ENCODE data around the gene LITAFD. TPM values are rescaled to one million over a fixed set of nuclear protein-coding genes. Genes with fewer than 3 reads are reported as not detected.
A peak's percentile ranks its signal among the peaks of the same experiment; 100 is the strongest.

Gene LITAFD
- polyA plus RNA-seq, 1 of the 3 experiments (the other 2 are of a cell fraction): not detected

- TF ChIP-seq PBX3 (IDR thresholded peaks at IDR 0.05): no peak
- TF ChIP-seq ELF1 (IDR thresholded peaks at IDR 0.05): no peak; the same call in 1 of the 2 replicates
- no peak for TF ChIP-seq RXRA (IDR thresholded peaks at IDR 0.05; ENCODE audit: borderline replicate concordance, low read depth)
Observed at GRCh38 chr16:8849411-8850011, 32.6 kb upstream of the LITAFD start (continued).

- peak; percentile 36 for DNase-seq
- ChIA-PET POLR2A (interaction anchor here (0.9 kb wide), 1 partner anchor 18 kb away, joined by 4 read pairs; the partner anchor contains the start of gene CARHSP1), CTCF (interaction anchor here (1.2 kb wide), 1 partner anchor 14 kb away, joined by 5 read pairs; no protein-coding TSS in a partner anchor)
- H3K4me2 ChIP-seq: peak overlapping the region; percentile 65
- peaks cover 28% of the 10 kb centered on the region; the same call in 1 of the 2 replicates for H3K79me2 ChIP-seq (ENCODE audit: insufficient read depth)
- no peaks in the 10 kb centered on the region for H3K27me3 ChIP-seq (ENCODE audit: insufficient read depth)
- no peak overlapping the region for H2AFZ ChIP-seq (ENCODE audit: low read depth)
- H3K4me1 ChIP-seq (ENCODE audit: control insufficient read depth in 1 of 2, insufficient read depth in 2 of 2, low read depth in 1 of 2, low read length in 1 of 2): peaks cover 13 to 21% of the 10 kb centered on the region in 2 experiments; a peak in 3 of 4 replicates
- peak; percentile 61; the same call in 1 of the 2 replicates for TF ChIP-seq NFIC (IDR thresholded peaks at IDR 0.05; ENCODE audit: borderline replicate concordance)
- no peak for TF ChIP-seq RAD21 (IDR thresholded peaks at IDR 0.05; ENCODE audit: low read length)
- no peak for TF ChIP-seq RFX5 (IDR thresholded peaks at IDR 0.05; ENCODE audit: low read length)
- no peak for TF ChIP-seq RCOR1 (IDR thresholded peaks at IDR 0.05; ENCODE audit: low read length)
- TF ChIP-seq EP300 (IDR thresholded peaks at IDR 0.05; ENCODE audit: borderline replicate concordance in 1 of 2, low read depth in 1 of 2, low read length in 1 of 2): peak in 1 of 2 experiments; percentile 39; a peak in 1 of 4 replicates
- TF ChIP-seq, protein P1, sequence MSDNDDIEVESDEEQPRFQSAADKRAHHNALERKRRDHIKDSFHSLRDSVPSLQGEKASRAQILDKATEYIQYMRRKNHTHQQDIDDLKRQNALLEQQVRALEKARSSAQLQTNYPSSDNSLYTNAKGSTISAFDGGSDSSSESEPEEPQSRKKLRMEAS (IDR thresholded peaks at IDR 0.05; ENCODE audit: low read depth): peak; percentile 70
- peak; percentile 63 for TF ChIP-seq POLR2AphosphoS5 (IDR thresholded peaks at IDR 0.05; ENCODE audit: low read depth, low read length)
- TF ChIP-seq GABPA (IDR thresholded peaks at IDR 0.05; ENCODE audit: low read depth): peak; percentile 71
- TF ChIP-seq TCF12 (IDR thresholded peaks at IDR 0.05): peak; percentile 60
- 41% methylated on average over 9 of the region's 11 CpGs for WGBS (ENCODE audit: low lambda C conversion rate)
- H3K9ac ChIP-seq: peak overlapping the region; percentile 25; the same call in 1 of the 2 replicates
- no peaks in the 10 kb centered on the region for H3K9me3 ChIP-seq
- H3K27ac ChIP-seq (ENCODE audit: low read depth in 2 of 2, low read length in 1 of 2): peak overlapping the region; percentile 53 to 82; a peak in 3 of 4 replicates
- no peak overlapping the region for H3K4me3 ChIP-seq (ENCODE audit: low read depth in 2 of 2, low read length in 1 of 2)
- peaks cover 37% of the 10 kb centered on the region for H4K20me1 ChIP-seq (ENCODE audit: insufficient read depth)
- H3F3A ChIP-seq (replicated peaks; ENCODE audit: insufficient read depth): peaks cover 64% of the 10 kb centered on the region
- peaks cover 23 to 37% of the 10 kb centered on the region in 2 experiments for H3K36me3 ChIP-seq (replicated peaks in 1 of 2; ENCODE audit: control insufficient read depth in 1 of 2, insufficient read depth in 2 of 2, low read length in 1 of 2)
- H3K9me2 ChIP-seq: no peaks in the 10 kb centered on the region
Observed at GRCh38 chr16:8850279-8850885, 31.8 kb upstream of the LITAFD start.

- H3K9me3 ChIP-seq: no peaks in the 10 kb centered on the region
- WGBS (ENCODE audit: low lambda C conversion rate): 88% methylated on average over 6 of the region's 8 CpGs
- peaks cover 13% of the 10 kb centered on the region; the same call in 1 of the 2 replicates for H3K79me2 ChIP-seq (ENCODE audit: insufficient read depth)
- H3K9me2 ChIP-seq: no peaks in the 10 kb centered on the region
- TF ChIP-seq SIN3A (IDR thresholded peaks at IDR 0.05; ENCODE audit: borderline replicate concordance, low read depth, low read length): no peak
- no peak for TF ChIP-seq ELF1 (IDR thresholded peaks at IDR 0.05)
- no peak for TF ChIP-seq PBX3 (IDR thresholded peaks at IDR 0.05)
- no peak for TF ChIP-seq RXRA (IDR thresholded peaks at IDR 0.05; ENCODE audit: borderline replicate concordance, low read depth)
- no peak for TF ChIP-seq RCOR1 (IDR thresholded peaks at IDR 0.05; ENCODE audit: low read length)
- no peaks in the 10 kb centered on the region for H3K27me3 ChIP-seq (ENCODE audit: insufficient read depth)
- no peak overlapping the region for H3K9ac ChIP-seq
- H3F3A ChIP-seq (replicated peaks; ENCODE audit: insufficient read depth): peaks cover 59% of the 10 kb centered on the region
- CTCF ChIA-PET: interaction anchor here (0.7 to 1.4 kb wide), 4 partner anchors 11 to 157 kb away, joined by 3 to 7 read pairs (median 3); no protein-coding TSS in a partner anchor
- peak; percentile 42 for DNase-seq
- H3K4me2 ChIP-seq: no peak overlapping the region
- no peak overlapping the region; a peak in 1 of 4 replicates for H3K27ac ChIP-seq (ENCODE audit: low read depth in 2 of 2, low read length in 1 of 2)
- no peak overlapping the region for H3K4me3 ChIP-seq (ENCODE audit: low read depth in 2 of 2, low read length in 1 of 2)
- peaks cover 31% of the 10 kb centered on the region for H4K20me1 ChIP-seq (ENCODE audit: insufficient read depth)
- H3K4me1 ChIP-seq (ENCODE audit: control insufficient read depth in 1 of 2, insufficient read depth in 2 of 2, low read depth in 1 of 2, low read length in 1 of 2): peaks cover 13 to 21% of the 10 kb centered on the region in 2 experiments; a peak in 3 of 4 replicates
- H2AFZ ChIP-seq (ENCODE audit: low read depth): no peak overlapping the region
- POLR2A ChIA-PET: interaction anchor here (1.4 kb wide), 1 partner anchor 9 kb away, joined by 5 read pairs; no protein-coding TSS in a partner anchor
- H3K36me3 ChIP-seq (replicated peaks in 1 of 2; ENCODE audit: control insufficient read depth in 1 of 2, insufficient read depth in 2 of 2, low read length in 1 of 2): peaks cover 28 to 45% of the 10 kb centered on the region in 2 experiments
Observed at GRCh38 chr16:8851761-8852403, 30.3 kb upstream of the LITAFD start.
